ENCODE data around the gene COLEC12. TPM values are rescaled to one million over a fixed set of nuclear protein-coding genes. Genes with fewer than 3 reads are reported as not detected.

COLEC12 gene
- total RNA-seq, 1 donor from 2014 or later, result 11.6 TPM

DNA sequence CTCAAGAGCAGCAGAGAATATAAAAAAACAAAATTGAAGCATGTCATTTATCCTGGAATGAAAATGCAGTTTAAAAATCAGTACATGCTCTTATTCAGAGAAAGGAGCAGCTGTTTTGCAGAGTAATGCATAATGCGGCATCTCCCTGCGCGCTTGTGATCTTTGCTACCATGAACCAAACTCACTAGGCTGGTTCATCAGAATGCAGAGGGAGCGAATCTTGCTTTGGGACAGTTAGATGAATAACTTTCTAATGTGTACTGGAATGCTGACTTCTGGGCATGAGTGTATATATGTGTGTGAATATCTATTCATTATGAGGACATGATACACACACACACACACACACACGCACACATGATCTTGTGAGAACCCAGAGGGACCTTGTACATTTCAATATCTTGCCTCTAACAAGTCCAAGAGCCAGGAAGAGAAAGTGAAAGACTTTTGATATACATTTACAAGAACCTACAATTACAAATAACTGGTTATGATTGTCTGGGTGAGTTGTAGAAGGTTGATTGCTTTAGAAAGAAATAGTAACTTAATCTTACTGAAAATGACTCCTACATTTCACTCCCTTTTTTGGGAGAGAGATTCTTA lies 178.5 kb downstream of the COLEC12 start:
- peaks cover 23% of the 10 kb centered on the region for H3K27me3 ChIP-seq (ENCODE audit: insufficient read depth, low read length)
- no peak overlapping the region for H3K27ac ChIP-seq (ENCODE audit: low read depth, low read length)
- H3K4me2 ChIP-seq (ENCODE audit: low read length), result peak overlapping the region; percentile 20
- Mint-ChIP-seq H3K9me3 (ENCODE audit: unreplicated experiment) (no peaks in the 10 kb centered on the region), H3K27me3 (ENCODE audit: low read depth, unreplicated experiment) (peaks cover 11% of the 10 kb centered on the region), H3K4me3 (ENCODE audit: unreplicated experiment) (no peak overlapping the region), H3K36me3 (ENCODE audit: low read depth, unreplicated experiment) (peaks cover 4% of the 10 kb centered on the region), H3K27ac (ENCODE audit: unreplicated experiment) (no peak overlapping the region), H3K4me1 (ENCODE audit: low read depth, unreplicated experiment) (peaks cover 14% of the 10 kb centered on the region)
- FAIRE-seq (no peak), DNase-seq (ENCODE audit: low read depth) (no peak)
- no peak overlapping the region for H3K4me3 ChIP-seq (ENCODE audit: insufficient read depth, low read depth, low read length)
- no peaks in the 10 kb centered on the region for H4K20me1 ChIP-seq (ENCODE audit: insufficient read depth, low read length)
- no peak overlapping the region for H2AFZ ChIP-seq (ENCODE audit: low read depth, low read length)
- no peaks in the 10 kb centered on the region for H3K79me2 ChIP-seq (ENCODE audit: insufficient read depth, low read length)
- peaks cover 10% of the 10 kb centered on the region for H3K4me1 ChIP-seq (ENCODE audit: insufficient read depth, low read length)
- no peak overlapping the region for H3K9ac ChIP-seq (ENCODE audit: low read length)
- H3K9me3 ChIP-seq (ENCODE audit: insufficient read depth, low read depth, low read length), result no peaks in the 10 kb centered on the region
- no peaks in the 10 kb centered on the region for H3K36me3 ChIP-seq (ENCODE audit: insufficient read depth, low read length)
- TF ChIP-seq, protein P1, sequence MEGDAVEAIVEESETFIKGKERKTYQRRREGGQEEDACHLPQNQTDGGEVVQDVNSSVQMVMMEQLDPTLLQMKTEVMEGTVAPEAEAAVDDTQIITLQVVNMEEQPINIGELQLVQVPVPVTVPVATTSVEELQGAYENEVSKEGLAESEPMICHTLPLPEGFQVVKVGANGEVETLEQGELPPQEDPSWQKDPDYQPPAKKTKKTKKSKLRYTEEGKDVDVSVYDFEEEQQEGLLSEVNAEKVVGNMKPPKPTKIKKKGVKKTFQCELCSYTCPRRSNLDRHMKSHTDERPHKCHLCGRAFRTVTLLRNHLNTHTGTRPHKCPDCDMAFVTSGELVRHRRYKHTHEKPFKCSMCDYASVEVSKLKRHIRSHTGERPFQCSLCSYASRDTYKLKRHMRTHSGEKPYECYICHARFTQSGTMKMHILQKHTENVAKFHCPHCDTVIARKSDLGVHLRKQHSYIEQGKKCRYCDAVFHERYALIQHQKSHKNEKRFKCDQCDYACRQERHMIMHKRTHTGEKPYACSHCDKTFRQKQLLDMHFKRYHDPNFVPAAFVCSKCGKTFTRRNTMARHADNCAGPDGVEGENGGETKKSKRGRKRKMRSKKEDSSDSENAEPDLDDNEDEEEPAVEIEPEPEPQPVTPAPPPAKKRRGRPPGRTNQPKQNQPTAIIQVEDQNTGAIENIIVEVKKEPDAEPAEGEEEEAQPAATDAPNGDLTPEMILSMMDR (IDR thresholded peaks at IDR 0.05; ENCODE audit: insufficient read depth, low read depth, low read length), result no peak
- TF ChIP-seq EZH2 (IDR thresholded peaks at IDR 0.05; ENCODE audit: insufficient read depth, low read length), result no peak

GRCh38 chr18:320155-320554 lies 180.3 kb downstream of the COLEC12 start:
- Mint-ChIP-seq H3K4me3 (ENCODE audit: unreplicated experiment) (no peak overlapping the region), H3K27ac (ENCODE audit: unreplicated experiment) (no peak overlapping the region), H3K36me3 (ENCODE audit: low read depth, unreplicated experiment) (peaks cover 4% of the 10 kb centered on the region), H3K9me3 (ENCODE audit: unreplicated experiment) (no peaks in the 10 kb centered on the region), H3K4me1 (ENCODE audit: low read depth, unreplicated experiment) (peaks cover 14% of the 10 kb centered on the region), H3K27me3 (ENCODE audit: low read depth, unreplicated experiment) (peaks cover 13% of the 10 kb centered on the region)
- no peak for FAIRE-seq
- Histone ChIP-seq H3K4me3 (ENCODE audit: insufficient read depth, low read depth, low read length) (no peak overlapping the region), H4K20me1 (ENCODE audit: insufficient read depth, low read length) (no peaks in the 10 kb centered on the region), H2AFZ (ENCODE audit: low read depth, low read length) (no peak overlapping the region), H3K4me2 (ENCODE audit: low read length) (no peak overlapping the region), H3K9ac (ENCODE audit: low read length) (no peak overlapping the region), H3K27me3 (ENCODE audit: insufficient read depth, low read length) (peaks cover 25% of the 10 kb centered on the region), H3K36me3 (ENCODE audit: insufficient read depth, low read length) (no peaks in the 10 kb centered on the region), H3K9me3 (ENCODE audit: insufficient read depth, low read depth, low read length) (no peaks in the 10 kb centered on the region), H3K4me1 (ENCODE audit: insufficient read depth, low read length) (peaks cover 10% of the 10 kb centered on the region), H3K79me2 (ENCODE audit: insufficient read depth, low read length) (no peaks in the 10 kb centered on the region), H3K27ac (ENCODE audit: low read depth, low read length) (no peak overlapping the region)
- TF ChIP-seq EZH2 (IDR thresholded peaks at IDR 0.05; ENCODE audit: insufficient read depth, low read length), result no peak
- TF ChIP-seq, protein P1 (IDR thresholded peaks at IDR 0.05; ENCODE audit: insufficient read depth, low read depth, low read length), result no peak
- DNase-seq (ENCODE audit: low read depth), result no peak

- DNase-seq (ENCODE audit: low read depth) (no peak), FAIRE-seq (no peak)
- Histone ChIP-seq H3K9ac (ENCODE audit: low read length) (no peak overlapping the region), H3K27ac (ENCODE audit: low read depth, low read length) (no peak overlapping the region), H3K36me3 (ENCODE audit: insufficient read depth, low read length) (no peaks in the 10 kb centered on the region), H3K4me1 (ENCODE audit: insufficient read depth, low read length) (peaks cover 10% of the 10 kb centered on the region), H2AFZ (ENCODE audit: low read depth, low read length) (no peak overlapping the region), H3K4me3 (ENCODE audit: insufficient read depth, low read depth, low read length) (no peak overlapping the region), H3K4me2 (ENCODE audit: low read length) (no peak overlapping the region), H4K20me1 (ENCODE audit: insufficient read depth, low read length) (no peaks in the 10 kb centered on the region), H3K79me2 (ENCODE audit: insufficient read depth, low read length) (no peaks in the 10 kb centered on the region), H3K27me3 (ENCODE audit: insufficient read depth, low read length) (peaks cover 28% of the 10 kb centered on the region), H3K9me3 (ENCODE audit: insufficient read depth, low read depth, low read length) (no peaks in the 10 kb centered on the region)
- no peaks in the 10 kb centered on the region for H3K9me3 Mint-ChIP-seq (ENCODE audit: unreplicated experiment)
- H3K27ac Mint-ChIP-seq (ENCODE audit: unreplicated experiment), result no peak overlapping the region
- H3K4me1 Mint-ChIP-seq (ENCODE audit: low read depth, unreplicated experiment), result peaks cover 14% of the 10 kb centered on the region
- TF ChIP-seq EZH2 (IDR thresholded peaks at IDR 0.05; ENCODE audit: insufficient read depth, low read length), result no peak
- TF ChIP-seq, protein P1 (IDR thresholded peaks at IDR 0.05; ENCODE audit: insufficient read depth, low read depth, low read length), result no peak
- H3K36me3 Mint-ChIP-seq (ENCODE audit: low read depth, unreplicated experiment), result peaks cover 4% of the 10 kb centered on the region
- no peak overlapping the region for H3K4me3 Mint-ChIP-seq (ENCODE audit: unreplicated experiment)
- H3K27me3 Mint-ChIP-seq (ENCODE audit: low read depth, unreplicated experiment), result peaks cover 13% of the 10 kb centered on the region
Observed at GRCh38 chr18:319720-320119, 180.8 kb downstream of the COLEC12 start.
